Measurements from ENCODE around the gene POLA1.

DNA sequence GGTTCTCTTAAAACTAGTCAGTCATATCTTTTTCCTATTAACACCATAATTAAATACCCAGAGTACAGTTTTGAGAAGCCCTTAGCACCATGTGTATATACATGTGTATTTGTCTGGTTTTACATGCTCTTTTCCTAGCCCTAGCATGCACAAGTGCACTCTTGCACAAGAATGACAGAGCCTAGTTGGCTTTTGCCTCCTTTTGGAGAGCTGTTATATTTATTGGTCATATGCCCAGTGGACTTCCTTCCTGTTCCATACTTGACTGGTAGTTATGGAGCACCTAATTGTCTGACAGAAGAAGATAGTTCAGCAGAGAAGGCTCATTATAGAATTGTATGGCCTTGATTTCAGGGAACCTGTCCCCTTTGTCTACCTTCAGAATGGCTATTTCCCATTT, 166.4 kb downstream of the POLA1 start:
- TF ChIP-seq CTCF (IDR thresholded peaks at IDR 0.05; ENCODE audit: insufficient read depth, low read length) (no peak), GABPA (IDR thresholded peaks at IDR 0.05; ENCODE audit: low read depth) (no peak), POLR2AphosphoS5 (IDR thresholded peaks at IDR 0.05; ENCODE audit: low read depth) (no peak)

All from HL-60 (cell line).